GM20000 (cell line): ENCODE results near the gene AIG1.

Experiments
- DNase-seq: peaks from one replicate; pipeline ENCODE4 v3.0.0; 2012; ENCODE audit warnings: low spot score
- CTCF ChIP-seq: IDR thresholded peaks from 2 replicates; pipeline ENCODE4 v1.5.1; 2012; ENCODE audit warnings: mild to moderate bottlenecking, control low read depth; ENCODE audit errors: extremely low read depth, missing control alignments

AIG1 gene

DNA sequence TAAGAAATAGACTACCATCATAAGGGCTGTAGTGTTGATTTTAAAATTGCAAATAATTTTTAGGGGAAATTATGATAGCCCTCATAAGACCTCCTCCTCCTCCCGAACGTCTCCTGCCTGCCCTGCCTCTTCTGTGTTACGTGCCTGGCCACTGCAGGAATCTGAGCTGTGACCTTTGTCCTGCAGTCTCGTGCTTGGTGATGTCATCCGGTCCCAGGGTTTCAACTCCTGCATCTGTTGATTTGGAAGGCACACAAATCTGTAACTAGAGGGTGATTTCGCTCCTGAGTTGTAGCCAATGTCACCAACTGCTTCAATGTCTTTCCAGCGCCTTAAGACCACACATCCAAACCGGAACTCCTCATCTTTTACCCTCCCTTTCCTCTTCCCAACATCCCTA lies 163.2 kb downstream of the AIG1 start:
- no peak for DNase-seq

GRCh38 chr6:143224516-143224915 lies 163.8 kb downstream of the AIG1 start:
- no peak for DNase-seq
- TF ChIP-seq CTCF = no peak

More for the DNA sequence above, 163.2 kb downstream of the AIG1 start:
- TF ChIP-seq CTCF = no peak

DNA sequence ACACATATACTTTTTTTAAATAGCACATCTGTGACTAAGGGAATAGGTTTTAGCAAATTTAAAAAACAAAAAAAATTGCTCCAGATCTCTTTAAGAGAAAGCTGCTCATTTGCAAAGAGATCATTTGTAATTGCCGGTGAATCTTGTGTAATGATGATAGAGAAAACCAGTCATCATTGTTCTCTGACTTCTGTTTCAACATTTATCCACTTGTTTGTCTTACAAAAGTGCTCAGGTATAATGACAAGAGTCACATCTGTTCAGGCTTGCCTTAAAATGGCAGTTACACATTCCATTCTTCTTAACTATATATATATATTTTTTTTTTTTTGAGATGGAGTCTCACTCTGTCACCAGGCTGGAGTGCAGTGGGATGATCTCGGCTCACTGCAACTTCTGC lies 165.2 kb downstream of the AIG1 start:
- TF ChIP-seq CTCF = no peak
- no peak for DNase-seq

DNA sequence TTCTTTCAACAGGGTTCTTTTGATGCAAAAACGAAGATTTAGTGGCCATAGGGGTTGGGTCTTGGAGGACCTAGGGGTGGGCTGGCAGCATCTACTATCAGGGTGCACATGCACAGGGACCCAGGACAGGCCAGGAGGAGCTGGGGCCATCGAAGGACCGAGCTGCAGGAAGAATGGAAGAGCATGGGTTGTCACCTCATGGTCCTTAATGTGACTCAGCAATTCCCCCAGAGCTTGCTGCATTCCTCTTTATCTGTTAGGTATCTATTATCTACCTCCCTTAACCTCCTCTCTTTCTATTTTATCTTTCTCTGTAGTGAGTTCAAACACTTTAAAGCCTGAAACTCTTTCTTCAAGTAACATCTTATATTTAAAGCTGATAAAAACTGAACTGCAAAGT lies 167.0 kb downstream of the AIG1 start:
- DNase-seq = no peak
- TF ChIP-seq CTCF = no peak

DNA sequence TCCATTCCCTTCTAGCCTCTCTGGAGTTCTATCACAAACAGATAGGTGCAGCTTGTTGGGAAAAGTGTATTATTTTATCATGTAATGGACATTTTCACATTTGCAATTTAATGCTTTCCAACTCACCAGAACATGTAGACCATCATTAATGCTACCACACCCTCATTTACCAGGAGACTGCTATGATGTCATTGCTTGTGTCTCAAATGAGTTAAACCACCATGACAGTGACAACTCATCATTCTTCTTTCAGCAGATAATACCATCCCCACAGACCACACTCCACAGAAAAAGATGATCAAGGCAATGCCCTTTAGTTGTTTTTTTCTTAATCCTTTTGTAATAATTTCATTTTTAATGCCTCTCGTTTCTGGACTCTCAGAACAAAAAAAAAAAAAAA lies 168.7 kb downstream of the AIG1 start:
- DNase-seq = no peak
- no peak for TF ChIP-seq CTCF

GRCh38 chr6:143232849-143233248 lies 172.2 kb downstream of the AIG1 start:
- DNase-seq = peak; percentile 52
- peak; percentile 54 for TF ChIP-seq CTCF

DNA sequence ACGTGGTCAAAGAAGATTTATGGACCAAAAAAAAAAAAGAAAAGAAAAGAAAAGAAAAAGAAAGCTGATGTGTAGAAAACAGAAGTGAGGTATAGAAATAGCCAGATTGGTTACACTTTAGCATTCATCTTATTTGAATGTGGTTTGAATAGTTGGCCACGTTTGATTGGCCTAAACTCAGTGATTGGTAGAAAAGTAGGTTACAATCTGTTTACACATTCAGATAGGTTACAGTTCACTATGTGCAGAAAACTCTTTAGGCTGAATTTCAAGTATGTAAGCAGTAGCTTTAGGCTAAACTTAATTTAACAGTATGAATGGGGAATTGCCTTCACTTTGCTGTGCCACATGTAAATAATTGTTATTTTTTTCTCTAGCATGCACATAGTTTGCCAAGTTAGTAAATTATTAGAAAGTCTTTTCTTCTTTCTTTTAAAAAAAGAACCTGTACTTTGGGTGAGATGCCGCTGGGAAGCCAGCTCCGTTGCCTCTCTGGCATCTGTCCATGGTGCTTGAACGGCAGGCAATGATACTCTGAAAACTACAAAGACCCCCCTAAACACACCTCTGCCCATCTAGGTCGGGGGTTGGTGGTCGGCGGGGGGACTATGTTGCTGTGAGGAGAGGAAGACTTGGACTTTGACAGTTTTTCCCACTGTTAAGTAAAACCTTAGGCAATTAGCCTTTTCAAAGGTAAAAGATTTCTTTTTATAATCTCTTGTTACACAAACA lies 173.0 kb downstream of the AIG1 start:
- DNase-seq = no peak
- TF ChIP-seq CTCF = no peak
